ENCODE data around the gene COX5B. TPM values are rescaled to one million over a fixed set of nuclear protein-coding genes. Genes with fewer than 3 reads are reported as not detected.

The COX5B gene
- total and polyA plus RNA-seq, 9 of the 15 experiments (the other 6 are each of a cell fraction or from before 2014, with no cell fraction given), result 154 to 1,424 (median 487) TPM

DNA sequence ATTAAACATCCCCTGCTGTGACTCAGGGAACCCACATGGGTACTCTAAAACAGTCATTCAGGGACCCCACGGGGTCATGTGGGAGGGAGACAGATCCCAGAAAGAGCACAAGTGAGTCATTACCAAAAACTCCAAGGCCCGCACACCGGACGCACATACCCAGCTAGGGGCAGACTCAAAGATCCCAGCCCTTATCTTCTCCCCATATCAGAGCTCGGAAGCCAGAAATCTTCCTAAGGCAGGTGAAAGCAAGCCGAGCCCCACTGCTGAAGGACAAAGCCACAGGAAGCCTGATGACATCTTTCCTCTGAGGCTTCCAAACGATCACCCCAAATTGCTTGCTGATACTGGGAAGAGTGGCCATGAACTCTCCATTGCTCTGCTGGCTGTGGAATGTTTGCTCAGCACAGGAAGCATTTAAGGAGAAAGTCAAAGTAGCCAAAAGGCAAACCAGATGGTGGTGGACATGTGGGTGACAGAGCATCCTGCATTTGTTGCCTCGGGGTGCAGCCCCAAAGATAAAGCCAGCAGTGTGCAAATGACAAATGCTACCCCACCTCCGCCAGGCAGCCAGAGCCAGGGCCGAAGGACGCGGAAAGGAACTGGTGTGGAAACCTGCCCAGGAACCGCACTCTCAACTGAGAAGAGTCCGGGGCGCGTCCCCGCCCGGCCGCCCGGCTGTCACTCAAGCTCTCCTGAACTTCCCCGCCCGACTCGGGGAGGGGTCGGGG, 17.2 kb downstream of the COX5B start (continued):
- TF ChIP-seq TCFL5 (CRISPR knock-in tag; conservative IDR thresholded peaks at IDR 0.05), result no peak
- peak; percentile 35 for TF ChIP-seq FOS (IDR thresholded peaks at IDR 0.05; ENCODE audit: extremely low read depth, insufficient read length)
- no peak for TF ChIP-seq BCOR (IDR thresholded peaks at IDR 0.05)
- no peak for TF ChIP-seq ZNF707 (CRISPR knock-in tag; conservative IDR thresholded peaks at IDR 0.05)
- TF ChIP-seq, protein P1, sequence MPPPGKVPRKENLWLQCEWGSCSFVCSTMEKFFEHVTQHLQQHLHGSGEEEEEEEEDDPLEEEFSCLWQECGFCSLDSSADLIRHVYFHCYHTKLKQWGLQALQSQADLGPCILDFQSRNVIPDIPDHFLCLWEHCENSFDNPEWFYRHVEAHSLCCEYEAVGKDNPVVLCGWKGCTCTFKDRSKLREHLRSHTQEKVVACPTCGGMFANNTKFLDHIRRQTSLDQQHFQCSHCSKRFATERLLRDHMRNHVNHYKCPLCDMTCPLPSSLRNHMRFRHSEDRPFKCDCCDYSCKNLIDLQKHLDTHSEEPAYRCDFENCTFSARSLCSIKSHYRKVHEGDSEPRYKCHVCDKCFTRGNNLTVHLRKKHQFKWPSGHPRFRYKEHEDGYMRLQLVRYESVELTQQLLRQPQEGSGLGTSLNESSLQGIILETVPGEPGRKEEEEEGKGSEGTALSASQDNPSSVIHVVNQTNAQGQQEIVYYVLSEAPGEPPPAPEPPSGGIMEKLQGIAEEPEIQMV (tag; conservative IDR thresholded peaks at IDR 0.05; ENCODE audit: low read depth), result no peak
- no peak for TF ChIP-seq ZNF41 (CRISPR knock-in tag; conservative IDR thresholded peaks at IDR 0.05)
- peak; percentile 56; the same call in 1 of the 2 replicates for TF ChIP-seq SUPT5H (IDR thresholded peaks at IDR 0.05)
- TF ChIP-seq ZNF224 (CRISPR knock-in tag; IDR thresholded peaks at IDR 0.05), result no peak
- peak in 1 of 2 experiments; percentile 42; a peak in 1 of 4 replicates for TF ChIP-seq SIN3A (IDR thresholded peaks at IDR 0.05; ENCODE audit: borderline replicate concordance in 2 of 2, control insufficient read depth in 1 of 2, low read depth in 2 of 2, low read length in 2 of 2)
- TF ChIP-seq, protein P2, sequence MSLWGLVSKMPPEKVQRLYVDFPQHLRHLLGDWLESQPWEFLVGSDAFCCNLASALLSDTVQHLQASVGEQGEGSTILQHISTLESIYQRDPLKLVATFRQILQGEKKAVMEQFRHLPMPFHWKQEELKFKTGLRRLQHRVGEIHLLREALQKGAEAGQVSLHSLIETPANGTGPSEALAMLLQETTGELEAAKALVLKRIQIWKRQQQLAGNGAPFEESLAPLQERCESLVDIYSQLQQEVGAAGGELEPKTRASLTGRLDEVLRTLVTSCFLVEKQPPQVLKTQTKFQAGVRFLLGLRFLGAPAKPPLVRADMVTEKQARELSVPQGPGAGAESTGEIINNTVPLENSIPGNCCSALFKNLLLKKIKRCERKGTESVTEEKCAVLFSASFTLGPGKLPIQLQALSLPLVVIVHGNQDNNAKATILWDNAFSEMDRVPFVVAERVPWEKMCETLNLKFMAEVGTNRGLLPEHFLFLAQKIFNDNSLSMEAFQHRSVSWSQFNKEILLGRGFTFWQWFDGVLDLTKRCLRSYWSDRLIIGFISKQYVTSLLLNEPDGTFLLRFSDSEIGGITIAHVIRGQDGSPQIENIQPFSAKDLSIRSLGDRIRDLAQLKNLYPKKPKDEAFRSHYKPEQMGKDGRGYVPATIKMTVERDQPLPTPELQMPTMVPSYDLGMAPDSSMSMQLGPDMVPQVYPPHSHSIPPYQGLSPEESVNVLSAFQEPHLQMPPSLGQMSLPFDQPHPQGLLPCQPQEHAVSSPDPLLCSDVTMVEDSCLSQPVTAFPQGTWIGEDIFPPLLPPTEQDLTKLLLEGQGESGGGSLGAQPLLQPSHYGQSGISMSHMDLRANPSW (CRISPR knock-in tag; IDR thresholded peaks at IDR 0.05), result 0 out of 2 replicates have a peak, but pooled peaks have one; percentile 50
- no peak for TF ChIP-seq ZNF121 (CRISPR knock-in tag; conservative IDR thresholded peaks at IDR 0.05)
- peak; percentile 75; the same call in 1 of the 2 replicates for TF ChIP-seq DPF2 (IDR thresholded peaks at IDR 0.05)
- TF ChIP-seq HMGXB4 (CRISPR knock-in tag; IDR thresholded peaks at IDR 0.05), result no peak
- no peak for TF ChIP-seq RHOXF2B (CRISPR knock-in tag; conservative IDR thresholded peaks at IDR 0.05)
- no peak for TF ChIP-seq ZNF699 (CRISPR knock-in tag; IDR thresholded peaks at IDR 0.05; ENCODE audit: insufficient replicate concordance)
- no peak for TF ChIP-seq IFI16 (CRISPR knock-in tag; IDR thresholded peaks at IDR 0.05)
- TF ChIP-seq CTBP1 (IDR thresholded peaks at IDR 0.05; ENCODE audit: borderline replicate concordance), result 0 out of 2 replicates have a peak, but pooled peaks have one; percentile 59
- TF ChIP-seq HMGN3 (IDR thresholded peaks at IDR 0.05; ENCODE audit: borderline replicate concordance, extremely low read depth, insufficient read length, low read depth, low read length), result no peak
- TF ChIP-seq FOXJ3 (CRISPR knock-in tag; IDR thresholded peaks at IDR 0.05), result no peak
- TF ChIP-seq, protein P3, sequence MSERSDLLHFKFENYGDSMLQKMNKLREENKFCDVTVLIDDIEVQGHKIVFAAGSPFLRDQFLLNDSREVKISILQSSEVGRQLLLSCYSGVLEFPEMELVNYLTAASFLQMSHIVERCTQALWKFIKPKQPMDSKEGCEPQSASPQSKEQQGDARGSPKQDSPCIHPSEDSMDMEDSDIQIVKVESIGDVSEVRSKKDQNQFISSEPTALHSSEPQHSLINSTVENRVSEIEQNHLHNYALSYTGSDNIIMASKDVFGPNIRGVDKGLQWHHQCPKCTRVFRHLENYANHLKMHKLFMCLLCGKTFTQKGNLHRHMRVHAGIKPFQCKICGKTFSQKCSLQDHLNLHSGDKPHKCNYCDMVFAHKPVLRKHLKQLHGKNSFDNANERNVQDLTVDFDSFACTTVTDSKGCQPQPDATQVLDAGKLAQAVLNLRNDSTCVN (CRISPR knock-in tag; IDR thresholded peaks at IDR 0.05), result no peak
- TF ChIP-seq ASH1L (IDR thresholded peaks at IDR 0.05; ENCODE audit: borderline replicate concordance, low read depth, partially characterized antibody), result no peak
- no peak for TF ChIP-seq SREBF2 (CRISPR knock-in tag; IDR thresholded peaks at IDR 0.05)

Measured in K562 (cell line).